GM19351 (cell line): ENCODE data around the gene ASRGL1.
A peak's percentile ranks its signal among the peaks of the same experiment; 100 is the strongest.

Experiments used
- ATAC-seq: cut with Tn5 transposase; IDR thresholded peaks from one replicate; pipeline ENCODE4 v1.9.1; 2021; ENCODE audit warnings: mild to moderate bottlenecking, moderate library complexity; ENCODE audit not compliant: unreplicated experiment

The ASRGL1 gene

DNA sequence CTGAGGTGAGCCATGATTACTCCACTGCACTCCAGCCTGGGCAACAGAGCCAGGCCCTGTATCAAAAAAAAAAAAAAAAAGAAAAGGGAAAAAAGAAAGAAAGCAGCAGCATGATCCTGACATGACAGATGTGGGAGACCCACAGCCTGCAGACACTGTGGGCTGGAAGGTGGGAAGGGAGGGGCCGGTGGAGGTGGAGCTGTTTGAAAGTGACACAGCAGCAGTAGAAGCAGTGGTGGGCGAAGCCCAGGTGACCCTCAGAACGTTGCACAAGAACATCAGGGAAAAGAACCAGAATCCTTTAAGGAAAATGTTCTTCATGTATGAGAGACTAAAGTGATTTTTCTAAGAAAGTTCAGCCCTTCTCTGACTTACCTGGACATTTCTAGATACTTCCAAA is 55.3 kb downstream of the ASRGL1 start:
- ATAC-seq = no peak

DNA sequence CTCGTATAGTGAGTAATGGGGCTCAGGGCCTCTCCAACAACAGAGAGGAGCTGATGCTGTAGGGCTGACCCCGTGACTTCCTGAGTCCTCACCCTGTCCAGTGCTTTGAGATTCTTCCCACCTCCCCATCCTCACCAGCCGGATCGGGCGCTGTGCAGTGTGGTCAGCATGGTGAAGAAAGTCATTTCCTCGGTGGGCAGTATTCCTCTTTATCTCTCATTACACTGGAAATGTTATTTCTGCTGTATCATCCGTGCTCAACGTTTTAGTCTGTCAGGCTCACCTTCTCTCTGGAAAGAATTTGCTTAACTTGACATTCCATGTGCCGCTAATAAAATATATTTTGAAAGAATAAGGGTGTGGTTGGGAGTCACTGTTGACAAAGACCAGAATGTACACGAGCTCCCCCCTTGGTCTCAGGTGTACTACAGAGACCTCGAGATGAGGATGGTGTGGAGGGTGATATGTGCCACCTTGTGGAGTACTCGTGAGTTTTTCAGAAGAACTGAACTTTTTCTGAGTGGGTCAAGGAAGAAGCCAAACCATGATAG is 55.9 kb downstream of the ASRGL1 start:
- ATAC-seq = no peak

DNA sequence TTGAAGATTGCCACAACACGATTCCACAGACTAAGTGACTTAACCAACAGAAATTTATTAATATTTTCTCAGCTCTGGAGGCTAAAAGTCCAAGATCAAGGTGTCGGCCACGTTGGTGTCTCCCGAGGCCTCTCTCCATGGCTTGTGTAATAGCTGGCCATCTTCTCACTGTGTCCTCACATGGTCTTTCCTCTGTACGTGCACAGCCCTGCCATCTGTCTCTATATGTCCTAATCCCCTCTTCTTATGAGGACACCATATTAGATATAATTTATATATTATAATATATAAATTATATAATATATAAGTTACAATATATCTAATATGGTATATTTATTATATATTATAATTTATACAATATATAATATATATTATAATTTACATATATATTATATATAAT is 56.5 kb downstream of the ASRGL1 start:
- no peak for ATAC-seq

DNA sequence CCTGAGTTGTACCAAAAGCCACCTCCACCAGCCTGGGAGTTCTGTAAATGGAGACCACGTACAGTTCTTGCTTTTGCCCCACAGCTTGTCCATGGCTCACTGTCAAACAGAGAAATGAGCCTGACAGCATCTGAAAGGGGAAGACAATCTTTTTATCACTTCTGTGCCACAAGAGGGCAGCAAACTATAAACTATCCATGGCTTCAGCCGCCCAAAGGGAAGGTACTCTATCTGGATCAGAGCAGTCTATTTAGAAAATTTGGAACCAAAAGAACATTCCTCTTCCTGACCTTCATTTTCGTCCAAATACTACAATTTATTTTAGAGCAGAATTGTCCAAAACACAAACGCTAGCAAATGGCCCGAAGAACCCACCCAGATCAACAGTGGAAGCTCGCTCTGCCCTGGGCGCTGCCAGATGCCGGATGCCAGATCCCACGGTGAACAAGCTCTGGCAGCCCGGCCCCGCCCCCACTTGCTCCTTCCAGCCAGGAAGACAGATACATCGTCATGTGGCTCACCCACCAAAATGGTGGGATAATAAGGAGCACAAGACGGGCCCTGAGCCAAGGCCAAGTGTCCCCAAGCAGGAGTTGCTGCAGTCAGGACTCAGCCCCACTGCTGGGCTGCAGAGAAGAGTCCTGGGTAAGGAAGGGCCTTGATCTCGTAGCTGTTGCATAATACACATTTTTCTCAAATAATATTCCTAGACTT is 57.7 kb downstream of the ASRGL1 start:
- ATAC-seq = peak; percentile 49

DNA sequence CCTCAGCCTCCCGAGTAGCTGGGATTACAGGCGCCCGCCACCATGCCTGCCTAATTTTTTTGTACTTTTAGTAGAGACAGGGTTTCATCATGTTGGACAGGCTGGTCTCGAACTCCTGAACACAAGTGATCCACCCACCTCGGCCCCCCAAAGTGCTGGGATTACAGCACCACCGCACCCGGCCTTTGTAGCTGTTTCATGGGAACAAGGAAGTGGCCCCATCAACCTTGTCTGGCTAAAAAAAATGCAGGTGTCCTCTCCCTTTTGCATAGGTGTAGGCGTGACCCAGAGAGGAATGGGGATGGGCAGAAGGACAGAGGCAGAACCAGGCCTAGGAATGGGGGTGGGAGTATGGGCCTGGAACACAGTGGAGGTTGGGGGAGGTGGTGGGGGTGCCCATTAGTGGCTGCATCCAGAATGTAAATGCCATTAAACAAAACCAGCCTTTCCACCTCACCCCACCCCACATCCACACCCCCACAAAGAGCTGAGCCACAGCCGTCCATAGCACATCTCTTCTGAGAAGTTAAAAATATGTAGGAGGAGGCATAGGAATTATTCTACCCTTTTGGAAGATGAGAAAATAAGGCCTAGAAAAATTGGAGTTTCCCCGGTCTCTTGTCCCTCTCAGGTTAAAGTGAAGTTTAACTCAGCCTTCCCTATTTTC is 58.8 kb downstream of the ASRGL1 start:
- no peak for ATAC-seq

DNA sequence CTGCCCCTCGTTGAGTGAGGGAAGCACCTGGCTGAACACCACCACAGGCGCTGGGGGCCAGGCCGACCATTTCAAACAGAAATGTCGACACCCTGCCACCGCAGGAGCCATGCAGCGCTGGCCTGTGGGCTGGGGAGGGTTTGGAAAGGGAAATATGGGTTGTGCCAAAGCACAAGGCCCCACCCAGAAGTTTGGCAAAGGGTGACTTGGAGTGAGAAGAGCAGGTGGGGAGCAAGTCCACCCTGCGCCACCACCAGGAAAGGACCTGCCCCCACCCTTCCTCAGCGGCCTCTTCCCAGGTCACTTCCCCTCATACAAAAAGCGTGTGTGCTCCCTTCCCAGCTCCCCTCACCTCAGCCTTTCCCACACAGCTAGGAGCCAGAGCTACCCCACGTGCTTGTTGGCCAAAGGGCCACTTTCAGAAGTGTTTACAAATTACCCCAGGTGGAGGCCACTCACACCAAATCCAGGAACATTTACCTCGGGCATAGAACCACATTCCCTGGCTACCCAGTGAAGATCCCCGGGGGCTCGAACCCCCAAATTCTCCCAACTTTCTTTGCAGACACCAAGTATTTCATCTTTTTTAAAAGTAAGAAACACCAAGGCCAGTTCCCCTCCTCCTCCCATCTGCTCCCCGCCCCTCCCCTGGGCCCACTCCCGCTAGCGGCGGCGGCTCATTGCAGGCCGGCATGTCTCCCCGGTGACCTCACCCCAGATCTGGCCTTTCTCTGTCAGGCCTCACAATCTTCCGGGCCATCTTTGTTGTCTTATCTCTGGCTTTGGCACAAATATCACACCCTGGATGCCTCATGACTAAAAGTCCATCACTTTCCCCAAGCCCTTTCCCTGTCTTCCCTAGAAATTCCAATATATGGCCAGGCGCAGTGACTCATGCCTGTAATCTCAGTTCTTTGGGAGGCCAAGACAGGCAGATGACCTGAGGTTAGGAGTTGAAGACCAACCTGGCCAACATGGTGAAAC is 61.1 kb downstream of the ASRGL1 start:
- no peak for ATAC-seq

DNA sequence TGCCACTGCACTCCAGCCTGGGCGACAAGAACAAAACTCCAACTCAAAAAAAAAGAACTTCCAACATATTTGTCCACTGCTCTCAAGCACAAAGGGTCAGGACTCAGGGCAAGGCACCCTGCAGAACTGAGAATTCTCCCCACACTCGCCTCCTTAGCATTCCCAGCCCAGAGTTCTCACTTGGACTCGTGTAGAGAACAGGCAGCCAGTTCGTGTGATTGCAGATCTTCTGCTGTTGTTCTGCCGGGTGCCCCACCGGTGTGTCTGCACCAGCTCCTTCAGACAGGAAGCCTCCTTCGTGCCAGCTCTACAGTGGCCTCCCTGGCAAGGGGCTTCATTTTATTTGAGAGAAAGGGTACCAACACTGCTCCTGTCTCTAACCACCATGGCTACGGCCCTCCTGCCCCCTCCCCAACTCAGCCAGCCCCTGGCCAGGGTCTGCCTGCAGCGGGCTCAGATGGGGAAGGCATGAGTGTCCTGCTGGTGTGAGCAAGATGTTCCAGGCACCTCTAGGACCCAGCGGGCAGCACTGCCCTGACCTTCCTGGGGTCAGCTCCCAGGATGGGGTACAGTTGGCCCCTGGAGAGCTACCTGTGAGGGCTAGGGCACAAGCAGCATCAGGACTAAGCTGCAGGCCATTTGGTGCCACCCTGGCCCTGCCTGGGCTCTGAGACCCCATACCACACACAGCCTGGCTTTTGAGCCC is 62.1 kb downstream of the ASRGL1 start:
- ATAC-seq = no peak

DNA sequence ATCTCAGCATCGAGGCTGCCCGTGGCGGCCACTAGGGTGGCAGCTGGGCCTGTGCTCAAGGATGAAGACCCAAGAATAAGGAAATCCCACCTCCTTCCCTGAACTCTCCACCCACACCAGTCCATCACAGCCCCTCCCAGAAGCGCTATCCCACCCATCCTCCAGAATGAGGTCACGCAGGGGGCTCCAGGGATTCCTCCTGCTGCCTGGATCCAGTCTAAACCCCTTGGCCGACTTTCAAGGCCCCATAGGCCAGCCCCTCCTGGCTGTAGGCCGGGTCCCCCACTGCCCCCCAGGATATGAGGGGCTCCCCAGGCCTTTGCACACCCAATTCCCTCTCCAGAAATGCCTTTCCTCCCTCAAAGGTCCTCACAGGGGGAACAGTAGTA is 62.6 kb downstream of the ASRGL1 start:
- no peak for ATAC-seq

DNA sequence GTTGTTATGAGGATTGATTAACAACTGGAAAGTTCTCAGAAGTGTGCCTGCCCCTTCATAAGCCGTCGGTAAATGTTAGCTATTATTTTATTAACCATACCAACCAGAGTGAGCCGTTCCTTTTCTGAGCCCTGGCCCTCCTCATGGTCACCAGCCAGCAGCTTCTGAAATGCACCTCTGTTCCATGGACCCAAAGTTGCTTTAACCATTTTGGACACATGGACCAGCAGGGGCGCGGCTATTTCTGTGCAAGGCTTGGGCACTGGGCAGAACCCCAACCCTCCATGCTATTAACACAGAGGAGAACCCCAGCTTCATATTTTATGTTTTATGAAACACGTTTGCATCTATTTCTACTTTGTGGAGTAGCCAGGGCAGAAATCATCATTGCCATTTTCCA is 63.0 kb downstream of the ASRGL1 start:
- no peak for ATAC-seq

DNA sequence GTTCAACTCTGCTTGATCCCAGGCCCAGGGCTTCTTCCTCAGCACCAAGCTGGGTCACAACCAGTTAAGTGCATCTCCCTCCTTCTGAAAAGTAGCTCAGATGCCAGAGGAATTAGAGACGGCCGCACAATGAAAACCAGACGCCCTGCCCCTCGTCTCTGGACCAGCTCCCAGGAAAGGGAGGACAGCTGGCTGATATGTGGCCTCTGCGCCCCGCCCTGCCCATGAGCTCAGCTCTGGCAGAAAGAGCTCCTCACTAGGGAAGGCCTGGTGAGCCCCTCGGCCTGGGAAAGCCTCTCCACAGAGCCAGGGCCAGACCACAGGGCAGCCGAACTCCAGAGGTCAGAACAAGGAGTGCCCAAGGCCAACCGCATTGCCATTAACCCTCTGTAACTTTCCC is 63.5 kb downstream of the ASRGL1 start:
- ATAC-seq = no peak

DNA sequence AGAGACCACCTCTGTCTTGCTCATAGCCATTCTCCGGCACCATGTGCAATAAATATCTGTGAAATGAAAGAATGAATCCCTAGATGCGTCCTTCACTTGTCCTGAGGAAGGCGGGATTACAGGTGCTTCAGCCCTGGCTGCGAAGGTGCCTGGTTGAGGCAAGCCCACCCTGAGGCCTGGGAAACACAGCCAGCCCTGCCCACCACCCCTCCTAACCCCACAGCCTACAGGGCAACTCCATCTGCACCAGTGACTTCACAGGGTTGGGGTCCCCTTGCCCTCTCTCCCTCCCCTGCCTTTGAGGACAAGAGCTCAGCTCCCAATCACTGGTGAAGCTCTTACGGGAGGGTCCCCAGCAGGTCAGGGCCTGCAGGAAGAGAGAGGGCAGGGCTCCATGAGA is 64.1 kb downstream of the ASRGL1 start:
- ATAC-seq = no peak

DNA sequence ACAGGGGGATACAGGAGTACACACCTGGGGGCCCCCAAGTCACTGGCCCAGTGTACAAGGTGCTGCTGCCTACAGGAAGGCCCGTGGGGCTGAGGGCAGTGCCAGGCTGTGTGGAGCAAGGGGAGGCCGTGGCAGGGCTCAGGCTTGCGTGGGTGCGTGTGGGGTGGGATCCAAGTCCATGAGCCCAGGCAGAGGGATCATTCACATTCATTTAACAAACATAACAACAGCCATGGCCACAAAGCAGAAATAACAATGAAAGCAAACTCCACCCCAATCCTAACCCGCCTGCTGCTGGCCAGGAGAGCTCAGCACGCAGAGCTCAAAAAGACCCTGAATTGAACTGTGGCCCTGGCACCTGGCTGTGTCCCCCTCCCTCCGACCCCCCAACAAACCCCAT is 64.6 kb downstream of the ASRGL1 start:
- ATAC-seq = no peak

DNA sequence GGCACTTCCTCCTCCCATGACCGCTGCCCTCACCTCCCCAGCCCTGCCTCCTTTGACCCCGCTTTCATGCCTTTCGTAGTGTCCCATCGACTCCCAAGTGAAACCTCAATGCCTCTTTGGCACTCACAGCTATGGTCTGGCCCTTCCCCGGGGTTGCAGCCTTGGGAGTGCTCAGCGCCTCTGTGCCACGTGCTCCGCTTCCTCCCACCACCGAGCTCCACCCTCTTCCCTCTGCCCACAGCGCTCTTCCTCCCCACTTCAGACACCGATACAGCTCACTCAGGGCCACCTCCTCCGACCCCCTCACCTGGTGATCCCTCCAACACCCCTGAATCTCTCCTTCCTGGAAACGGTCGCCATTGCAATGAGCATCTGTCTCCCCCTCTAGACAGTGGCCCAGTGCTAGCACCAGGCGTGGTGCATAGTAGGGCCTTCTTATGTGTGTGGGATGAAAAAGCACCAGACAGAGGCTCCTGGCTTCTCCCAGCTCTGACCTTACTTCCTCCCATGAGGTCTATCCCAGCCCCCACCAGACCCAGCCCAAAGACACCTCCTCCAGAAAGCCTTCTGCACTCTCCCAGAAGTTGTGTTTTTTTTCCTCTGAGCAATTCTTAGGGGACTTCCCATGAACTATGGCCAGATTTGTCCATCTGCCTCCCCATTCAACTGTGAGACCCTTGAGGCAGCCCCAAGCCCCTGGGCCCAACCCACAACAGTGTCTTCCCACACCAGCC is 65.1 kb downstream of the ASRGL1 start:
- ATAC-seq = no peak

DNA sequence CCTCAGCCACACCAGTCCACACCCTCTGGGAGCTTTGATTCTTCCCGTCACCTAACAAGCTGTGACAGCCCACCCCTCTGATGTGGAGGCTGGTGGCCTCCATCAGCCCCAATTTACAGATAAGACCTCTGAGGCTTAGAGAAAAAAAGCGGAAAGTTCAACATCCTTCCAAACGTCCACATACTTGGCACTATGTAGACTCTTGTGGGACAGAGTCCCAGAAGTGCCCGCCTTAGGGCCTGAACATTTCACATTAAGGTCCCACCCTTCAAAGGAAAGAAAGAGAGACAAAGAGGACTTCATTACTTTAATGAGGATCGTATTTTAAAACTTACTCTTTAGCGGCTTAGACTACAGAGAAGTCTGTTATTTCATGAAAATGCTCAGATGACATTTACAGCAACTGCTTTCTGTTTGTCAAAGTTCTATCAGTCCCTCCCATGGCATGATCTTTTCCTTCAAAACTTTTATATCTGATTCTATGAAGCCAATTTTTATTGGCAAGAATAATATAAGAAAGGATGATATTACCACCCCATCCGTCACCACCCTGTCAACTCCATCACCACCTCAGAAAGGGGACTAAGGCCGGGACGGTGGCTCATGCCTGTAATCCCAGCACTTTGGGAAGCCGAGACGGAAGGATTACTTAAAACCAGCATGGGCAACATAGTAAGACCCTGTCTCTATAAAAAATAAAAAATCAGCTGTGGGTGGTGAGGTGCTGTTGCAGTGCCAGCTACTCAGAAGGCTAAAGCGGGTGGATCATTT is 65.9 kb downstream of the ASRGL1 start:
- ATAC-seq = no peak

DNA sequence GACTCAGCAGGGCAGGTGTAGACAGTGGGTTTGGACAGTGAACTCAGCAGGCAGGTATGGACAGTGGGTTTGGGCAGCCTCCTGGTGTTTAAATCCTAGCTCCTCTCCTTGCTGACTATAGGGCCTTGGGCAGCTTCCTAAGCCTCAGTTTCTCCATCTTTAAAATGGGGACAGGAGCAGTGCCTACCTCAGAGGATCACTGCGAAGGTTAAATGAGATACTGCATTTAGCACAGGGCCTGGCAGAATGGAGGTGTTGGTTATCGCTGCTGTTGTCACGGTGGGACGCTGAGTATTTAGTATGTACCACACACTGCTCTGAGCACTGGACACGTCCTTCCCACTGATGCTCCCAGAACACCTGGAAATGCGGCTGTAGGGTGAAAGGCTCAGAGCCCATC is 67.2 kb downstream of the ASRGL1 start:
- ATAC-seq = no peak

DNA sequence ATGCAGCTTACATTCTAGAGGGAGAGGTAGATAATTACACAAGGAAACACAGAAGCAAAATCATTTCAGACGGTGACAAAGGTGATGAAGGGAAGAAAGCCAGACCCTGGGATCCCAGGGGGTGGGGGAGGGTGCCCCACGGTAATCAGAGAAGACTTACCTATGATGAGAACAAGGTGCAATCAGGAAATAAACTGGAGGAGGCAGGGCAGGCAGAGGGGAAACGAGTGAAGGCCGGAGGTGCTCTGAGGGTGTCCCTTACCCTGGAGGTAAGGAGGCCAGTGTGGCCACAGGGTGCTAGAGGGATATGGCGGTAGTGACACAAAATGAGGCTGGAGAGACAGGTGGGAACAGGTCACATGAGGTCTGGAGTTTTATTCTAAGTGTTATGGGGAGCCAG is 67.7 kb downstream of the ASRGL1 start:
- ATAC-seq = no peak

DNA sequence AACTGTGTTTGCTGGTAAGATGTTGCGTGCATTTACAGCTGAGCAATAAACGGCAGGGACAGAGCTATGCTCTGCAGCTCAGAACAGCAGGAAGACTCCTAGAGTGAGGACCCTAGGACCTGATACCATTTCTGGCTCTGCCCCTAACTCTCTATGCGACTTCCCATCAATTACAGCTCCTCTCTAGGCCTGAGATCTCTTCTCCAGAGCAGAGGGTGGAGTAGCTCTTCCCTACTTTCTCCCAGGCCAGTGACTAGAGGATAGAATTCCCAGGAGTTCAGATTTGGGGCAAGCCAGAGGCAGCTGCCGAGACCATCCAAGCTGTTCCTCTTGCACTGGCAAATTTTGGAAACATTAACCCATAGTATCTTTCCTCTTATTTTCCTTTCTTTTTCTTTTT is 68.8 kb downstream of the ASRGL1 start:
- ATAC-seq = no peak

DNA sequence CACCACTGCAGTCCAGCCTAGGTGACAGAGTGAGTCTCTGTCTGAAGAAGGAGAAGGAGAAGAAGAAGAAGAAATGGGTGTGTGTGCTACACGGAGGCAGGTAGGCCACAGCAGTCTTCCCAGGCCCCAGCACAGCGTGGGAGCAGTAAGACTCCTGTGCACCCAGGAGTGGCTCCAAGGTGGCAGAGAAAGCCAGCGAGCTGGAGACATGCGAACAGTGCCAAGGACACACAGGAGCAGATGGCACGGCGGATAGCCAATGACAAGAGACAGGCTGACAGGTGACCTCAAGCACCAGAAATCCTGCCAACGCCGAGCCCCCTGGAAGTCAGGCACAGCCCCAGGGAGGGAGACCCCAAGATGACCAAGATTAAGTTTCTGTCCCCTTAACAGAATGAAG is 72.6 kb downstream of the ASRGL1 start:
- no peak for ATAC-seq

DNA sequence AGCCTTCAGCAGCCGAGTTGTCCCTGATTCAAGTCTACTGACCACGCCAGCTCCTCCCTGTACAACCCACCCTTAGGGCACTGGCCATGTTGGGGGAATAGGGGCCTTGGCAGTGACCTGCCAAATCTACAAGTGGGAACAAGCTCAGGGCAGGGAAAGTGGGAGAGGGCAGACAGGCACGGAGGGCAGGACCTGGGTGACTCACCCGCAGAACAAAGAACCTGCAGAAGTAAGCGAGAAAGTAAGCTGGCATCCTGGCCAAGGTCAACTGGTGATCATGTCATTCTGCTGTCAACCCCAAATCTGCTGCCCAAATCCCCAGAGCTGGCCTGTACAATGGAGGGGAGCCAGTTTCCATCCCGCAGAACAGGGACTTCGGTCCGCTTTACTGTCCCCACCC is 73.7 kb downstream of the ASRGL1 start:
- ATAC-seq = no peak
